Measurements from ENCODE around the gene FBLN5. TPM values are rescaled to one million over a fixed set of nuclear protein-coding genes. Genes with fewer than 3 reads are reported as not detected.

The FBLN5 gene
- total and polyA plus RNA-seq, 9 of the 15 experiments (the other 6 are each of a cell fraction or from before 2014, with no cell fraction given), result 0.11 to 0.22 TPM; not detected in 7

DNA sequence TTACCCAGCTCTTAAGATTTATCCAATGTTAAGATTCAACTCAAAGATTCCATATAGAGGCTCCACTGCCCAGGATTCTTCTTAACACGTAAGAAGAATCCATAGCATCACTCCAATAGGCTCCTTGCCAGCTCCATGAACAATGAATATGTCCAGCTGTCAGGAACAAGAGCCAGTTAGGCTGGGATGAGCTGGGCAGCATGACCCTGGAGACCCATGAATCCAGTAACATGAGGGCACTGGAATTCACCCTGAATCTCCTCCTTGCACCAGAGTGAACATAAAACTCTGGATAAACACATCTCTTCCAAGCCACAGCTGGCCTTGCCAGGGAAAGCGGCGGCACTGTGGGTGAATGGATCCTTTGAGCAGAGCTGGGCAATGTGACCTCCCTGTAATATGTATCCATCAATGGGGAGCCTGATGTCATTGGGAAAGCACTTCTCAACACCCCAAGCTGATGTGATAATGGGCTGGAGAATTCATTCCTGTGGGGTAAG, 55.7 kb downstream of the FBLN5 start:
- Histone ChIP-seq H3K36me3 (ENCODE audit: control insufficient read depth, insufficient read depth, low read length) (no peaks in the 10 kb centered on the region), H2AFZ (ENCODE audit: low read depth, low read length) (no peak overlapping the region), H3K9me1 (ENCODE audit: control insufficient read depth, insufficient read depth, low read length) (no peaks in the 10 kb centered on the region), H3K27ac (ENCODE audit: extremely low read depth, low read depth, low read length) (no peak overlapping the region), H3K79me2 (ENCODE audit: control insufficient read depth, insufficient read depth, low read length) (no peaks in the 10 kb centered on the region), H4K20me1 (replicated peaks; ENCODE audit: control insufficient read depth, insufficient read depth, low read length) (no peaks in the 10 kb centered on the region), H3K4me3 (no peak overlapping the region), H3K9me3 (replicated peaks; ENCODE audit: control insufficient read depth, insufficient read depth, low read depth, low read length) (no peaks in the 10 kb centered on the region), H3K4me2 (ENCODE audit: insufficient read depth, low read length) (no peak overlapping the region), H3K27me3 (ENCODE audit: control insufficient read depth in 2 of 2, insufficient read depth in 2 of 2, low read length in 2 of 2) (peaks cover 3 to 11% of the 10 kb centered on the region in 2 experiments; a peak in 4 of 5 replicates), H3K4me1 (replicated peaks in 1 of 2; ENCODE audit: control insufficient read depth in 2 of 2, insufficient read depth in 2 of 2, low read length in 2 of 2) (no peaks in the 10 kb centered on the region), H3K9ac (ENCODE audit: insufficient read depth in 1 of 2, low read depth in 2 of 2, low read length in 2 of 2) (no peak overlapping the region)
- FAIRE-seq (no peak), DNase-seq (ENCODE audit: extremely low read depth in 1 of 4, low spot score in 3 of 4) (no peak), ATAC-seq (no peak)
- CTCF ChIA-PET (ENCODE audit: low intra/inter-chr PET ratio), result no interaction called here
- TF ChIP-seq, protein P1, sequence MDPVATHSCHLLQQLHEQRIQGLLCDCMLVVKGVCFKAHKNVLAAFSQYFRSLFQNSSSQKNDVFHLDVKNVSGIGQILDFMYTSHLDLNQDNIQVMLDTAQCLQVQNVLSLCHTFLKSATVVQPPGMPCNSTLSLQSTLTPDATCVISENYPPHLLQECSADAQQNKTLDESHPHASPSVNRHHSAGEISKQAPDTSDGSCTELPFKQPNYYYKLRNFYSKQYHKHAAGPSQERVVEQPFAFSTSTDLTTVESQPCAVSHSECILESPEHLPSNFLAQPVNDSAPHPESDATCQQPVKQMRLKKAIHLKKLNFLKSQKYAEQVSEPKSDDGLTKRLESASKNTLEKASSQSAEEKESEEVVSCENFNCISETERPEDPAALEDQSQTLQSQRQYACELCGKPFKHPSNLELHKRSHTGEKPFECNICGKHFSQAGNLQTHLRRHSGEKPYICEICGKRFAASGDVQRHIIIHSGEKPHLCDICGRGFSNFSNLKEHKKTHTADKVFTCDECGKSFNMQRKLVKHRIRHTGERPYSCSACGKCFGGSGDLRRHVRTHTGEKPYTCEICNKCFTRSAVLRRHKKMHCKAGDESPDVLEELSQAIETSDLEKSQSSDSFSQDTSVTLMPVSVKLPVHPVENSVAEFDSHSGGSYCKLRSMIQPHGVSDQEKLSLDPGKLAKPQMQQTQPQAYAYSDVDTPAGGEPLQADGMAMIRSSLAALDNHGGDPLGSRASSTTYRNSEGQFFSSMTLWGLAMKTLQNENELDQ (CRISPR knock-in tag; IDR thresholded peaks at IDR 0.05; ENCODE audit: borderline replicate concordance), result no peak
- TF ChIP-seq FOXJ3 (CRISPR knock-in tag; IDR thresholded peaks at IDR 0.05), result no peak
- no TSS peak for BruUV-seq (replicated peaks)
- 0% methylated on average over 3 of the region's 3 CpGs for WGBS (ENCODE audit: insufficient coverage, low coverage, missing lambda C conversion rate)
- intact Hi-C loops (cut with micrococcal nuclease) (loop anchor here (10.0 kb wide), 1 partner anchor 237 kb away; no protein-coding TSS in a partner anchor), in situ Hi-C loops (cut with MboI) (no loop called here)
- POLR2A ChIA-PET, result interaction anchor here (0.5 to 1.2 kb wide), 3 partner anchors 17 to 22 kb away, joined by 3 to 4 read pairs (median 3); no protein-coding TSS in a partner anchor

Measured in K562 (cell line).